Stimulated activated memory B cell treated with anti-CD40 and anti-IgM and Interleukin-4, amounts not matched to agents 10 μg/mL and 1 μg/mL and 100 μg/mL, for 72 hours (primary cell): ENCODE measurements around the gene CTNND1.
"Not testable (repeated sequence)": the region's sequence is repeated elsewhere in the genome, so short reads cannot be mapped to it uniquely, and the experiment has no call there.

Experiments
- ATAC-seq: fragments of 150-1000 bp; cut with Tn5 transposase; 2 replicates; pipeline ENCODE4 v1.10.0; 2021
- H3K27ac Mint-ChIP-seq: one replicate; pipeline ENCODE4 v1.8.0; 2022; ENCODE audit warnings: mild to moderate bottlenecking, mixed read lengths
- H3K27me3 Mint-ChIP-seq: one replicate; pipeline ENCODE4 v1.8.0; 2022; ENCODE audit warnings: mixed read lengths
- H3K36me3 Mint-ChIP-seq: one replicate; pipeline ENCODE4 v1.8.0; 2022; ENCODE audit warnings: mixed read lengths
- H3K4me1 Mint-ChIP-seq: one replicate; pipeline ENCODE4 v1.8.0; 2022; ENCODE audit warnings: mixed read lengths
- H3K4me3 Mint-ChIP-seq: one replicate; pipeline ENCODE4 v1.8.0; 2022; ENCODE audit warnings: mild to moderate bottlenecking, moderate library complexity, mixed read lengths
- H3K9me3 Mint-ChIP-seq: one replicate; pipeline ENCODE4 v1.8.0; 2022; ENCODE audit warnings: mixed read lengths

CTNND1 gene, protein sequence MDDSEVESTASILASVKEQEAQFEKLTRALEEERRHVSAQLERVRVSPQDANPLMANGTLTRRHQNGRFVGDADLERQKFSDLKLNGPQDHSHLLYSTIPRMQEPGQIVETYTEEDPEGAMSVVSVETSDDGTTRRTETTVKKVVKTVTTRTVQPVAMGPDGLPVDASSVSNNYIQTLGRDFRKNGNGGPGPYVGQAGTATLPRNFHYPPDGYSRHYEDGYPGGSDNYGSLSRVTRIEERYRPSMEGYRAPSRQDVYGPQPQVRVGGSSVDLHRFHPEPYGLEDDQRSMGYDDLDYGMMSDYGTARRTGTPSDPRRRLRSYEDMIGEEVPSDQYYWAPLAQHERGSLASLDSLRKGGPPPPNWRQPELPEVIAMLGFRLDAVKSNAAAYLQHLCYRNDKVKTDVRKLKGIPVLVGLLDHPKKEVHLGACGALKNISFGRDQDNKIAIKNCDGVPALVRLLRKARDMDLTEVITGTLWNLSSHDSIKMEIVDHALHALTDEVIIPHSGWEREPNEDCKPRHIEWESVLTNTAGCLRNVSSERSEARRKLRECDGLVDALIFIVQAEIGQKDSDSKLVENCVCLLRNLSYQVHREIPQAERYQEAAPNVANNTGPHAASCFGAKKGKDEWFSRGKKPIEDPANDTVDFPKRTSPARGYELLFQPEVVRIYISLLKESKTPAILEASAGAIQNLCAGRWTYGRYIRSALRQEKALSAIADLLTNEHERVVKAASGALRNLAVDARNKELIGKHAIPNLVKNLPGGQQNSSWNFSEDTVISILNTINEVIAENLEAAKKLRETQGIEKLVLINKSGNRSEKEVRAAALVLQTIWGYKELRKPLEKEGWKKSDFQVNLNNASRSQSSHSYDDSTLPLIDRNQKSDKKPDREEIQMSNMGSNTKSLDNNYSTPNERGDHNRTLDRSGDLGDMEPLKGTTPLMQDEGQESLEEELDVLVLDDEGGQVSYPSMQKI

DNA sequence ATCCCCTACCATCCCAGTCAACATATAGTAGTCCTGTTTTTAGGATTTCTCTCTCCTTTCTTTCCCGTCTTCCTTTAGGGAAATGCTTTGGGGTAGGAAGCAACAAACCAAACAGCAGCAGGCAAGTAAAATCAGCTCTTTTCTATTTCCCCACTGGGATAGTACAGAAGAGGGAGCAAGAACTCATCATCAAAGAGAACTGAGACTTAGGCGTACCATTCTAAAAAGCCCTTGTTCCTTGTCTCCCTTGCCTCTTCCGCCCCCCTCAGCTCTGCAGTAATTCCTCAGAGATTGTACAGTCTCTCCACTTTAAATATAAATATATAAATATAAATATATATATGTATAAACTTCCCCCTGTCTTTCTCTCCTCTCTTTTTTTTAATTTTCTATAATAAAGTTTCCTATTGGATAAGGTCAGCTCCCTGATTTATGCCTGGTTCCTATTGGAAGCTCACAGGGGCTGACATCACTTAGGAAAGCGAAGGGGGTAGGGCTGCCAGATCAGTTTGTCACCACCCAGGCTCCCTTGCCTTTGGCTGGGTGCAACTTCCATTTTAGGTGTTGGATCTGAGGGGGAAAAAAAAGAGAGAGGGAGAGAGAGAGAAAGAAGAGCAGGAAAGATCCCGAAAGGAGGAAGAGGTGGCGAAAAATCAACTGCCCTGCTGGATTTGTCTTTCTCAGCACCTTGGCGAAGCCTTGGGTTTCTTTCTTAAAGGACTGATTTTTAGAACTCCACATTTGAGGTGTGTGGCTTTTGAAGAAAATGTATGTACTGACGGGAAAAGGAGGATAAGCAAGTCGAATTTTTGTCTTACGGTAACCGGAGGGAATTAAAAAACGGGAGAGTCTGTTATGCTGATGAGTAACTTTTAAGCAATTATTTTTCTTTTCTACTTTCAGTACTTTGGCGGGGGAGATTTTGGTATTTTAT lies at the start of gene CTNND1:
TSS of gene CTNND1 (plus strand) at position 502 of the 934 bp plus-strand sequence. CDS start 29,677 bp downstream, outside the sequence.
- Mint-ChIP-seq H3K4me3 (peak within 1 kb of the TSS; percentile 89), H3K9me3 (no peaks in the 10 kb centered on the region), H3K27me3 (no peaks in the 10 kb centered on the region), H3K36me3 (peaks cover 10% of the 10 kb centered on the region), H3K4me1 (peaks cover 26% of the 10 kb centered on the region), H3K27ac (peak within 1 kb of the TSS; percentile 80)
- ATAC-seq = no peak

DNA sequence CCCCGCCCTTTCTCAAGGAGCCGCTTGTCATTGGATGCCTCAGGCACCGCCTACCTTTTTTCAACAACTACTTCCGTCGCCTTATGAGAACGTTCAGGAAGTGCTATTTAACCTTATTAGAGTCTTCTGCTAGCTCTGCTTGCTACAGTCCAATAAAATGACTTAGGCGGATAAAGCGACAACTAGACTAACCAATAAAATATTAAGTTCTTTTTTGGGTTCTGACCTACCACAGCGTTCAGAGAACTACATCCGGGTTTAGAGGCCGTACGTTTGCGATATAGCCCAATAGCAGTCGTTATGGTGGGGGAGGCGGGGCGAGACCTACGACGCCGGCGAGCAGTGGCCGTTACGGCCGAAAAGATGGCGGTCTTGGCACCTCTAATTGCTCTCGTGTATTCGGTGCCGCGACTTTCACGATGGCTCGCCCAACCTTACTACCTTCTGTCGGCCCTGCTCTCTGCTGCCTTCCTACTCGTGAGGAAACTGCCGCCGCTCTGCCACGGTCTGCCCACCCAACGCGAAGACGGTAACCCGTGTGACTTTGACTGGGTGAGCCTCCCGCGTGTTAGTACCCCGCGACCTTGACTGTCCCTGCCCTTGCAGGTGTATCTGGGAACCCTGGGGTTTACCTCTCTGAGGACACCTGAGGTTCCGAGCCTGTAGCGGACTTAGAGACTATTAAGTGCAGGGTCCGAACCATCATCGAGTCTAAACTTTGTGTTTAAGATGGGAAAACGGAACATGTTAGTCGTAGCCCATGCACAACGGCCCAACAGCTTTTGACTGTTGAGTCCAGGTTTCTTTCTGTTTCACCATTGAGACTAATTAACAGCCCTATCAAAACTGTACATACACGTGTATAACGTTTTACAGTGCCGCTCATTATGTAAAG lies 49.1 kb upstream of the CTNND1 start, which contains the start of gene TMX2:
TSS of gene TMX2 (plus strand) at position 338 of the 895 bp plus-strand sequence. CDS start at position 364, 26 bp downstream.
- Mint-ChIP-seq H3K36me3 (peaks cover 26% of the 10 kb centered on the region), H3K27me3 (no peaks in the 10 kb centered on the region), H3K4me3 (peak within 1 kb of the TSS; percentile 94), H3K27ac (peak within 1 kb of the TSS; percentile 92), H3K4me1 (peaks cover 49% of the 10 kb centered on the region), H3K9me3 (no peaks in the 10 kb centered on the region)
- peak; percentile 98 for ATAC-seq

- Mint-ChIP-seq H3K36me3 (peaks cover 31% of the 10 kb centered on the region), H3K4me3 (peak overlapping the region; percentile 94), H3K9me3 (no peaks in the 10 kb centered on the region), H3K27ac (peak overlapping the region; percentile 92), H3K4me1 (peaks cover 44% of the 10 kb centered on the region), H3K27me3 (no peaks in the 10 kb centered on the region)
- no peak for ATAC-seq
These were observed 47.8 kb upstream of the CTNND1 start for GRCh38 chr11:57713835-57714234.

DNA sequence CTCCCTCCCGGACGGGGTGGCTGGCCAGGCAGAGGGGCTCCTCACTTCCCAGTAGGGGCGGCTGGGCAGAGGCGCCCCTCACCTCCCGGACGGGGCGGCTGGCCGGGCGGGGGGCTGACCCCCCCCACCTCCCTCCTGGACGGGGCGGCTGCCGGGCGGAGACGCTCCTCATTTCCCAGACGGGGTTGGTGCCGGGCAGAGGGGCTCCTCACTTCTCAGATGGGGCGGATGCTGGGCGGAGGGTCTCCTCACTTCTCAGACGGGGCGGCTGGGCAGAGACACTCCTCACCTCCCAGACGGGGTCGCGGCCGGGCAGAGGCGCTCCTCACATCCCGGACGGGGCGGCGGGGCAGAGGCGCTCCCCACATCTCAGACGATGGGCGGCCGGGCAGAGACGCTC lies 44.9 kb upstream of the CTNND1 start:
- Mint-ChIP-seq H3K4me1 (peaks cover 19% of the 10 kb centered on the region), H3K36me3 (peaks cover 20% of the 10 kb centered on the region)
- not testable (repeated sequence) for H3K4me3 Mint-ChIP-seq, ATAC-seq, H3K27ac Mint-ChIP-seq, H3K9me3 Mint-ChIP-seq, H3K27me3 Mint-ChIP-seq

GRCh38 chr11:57727185-57727584 lies 34.4 kb upstream of the CTNND1 start:
- no peak for ATAC-seq
- Mint-ChIP-seq H3K9me3 (no peaks in the 10 kb centered on the region), H3K4me3 (no peak overlapping the region), H3K27me3 (no peaks in the 10 kb centered on the region), H3K27ac (peak overlapping the region; percentile 83), H3K36me3 (peaks cover 12% of the 10 kb centered on the region), H3K4me1 (peaks cover 20% of the 10 kb centered on the region)

DNA sequence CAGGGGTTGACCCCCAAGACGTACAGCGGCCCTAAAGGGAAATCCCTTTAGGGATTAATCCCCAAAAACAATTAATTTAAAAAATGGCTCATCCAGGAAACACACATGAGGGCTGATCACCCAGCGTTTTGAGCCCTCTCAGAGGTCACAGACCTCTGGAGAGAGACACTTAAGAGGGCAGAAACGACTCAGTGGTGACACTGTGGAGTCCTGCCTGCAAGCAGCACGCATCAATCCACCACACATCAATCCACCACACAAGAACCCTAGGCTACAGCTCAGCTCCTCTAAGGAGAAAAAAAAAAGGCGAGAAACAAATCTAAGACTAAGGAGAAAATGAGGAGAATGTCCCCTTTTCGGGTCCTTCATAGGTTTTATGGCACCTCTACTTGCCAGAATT lies 32.8 kb upstream of the CTNND1 start:
- Mint-ChIP-seq H3K36me3 (peaks cover 7% of the 10 kb centered on the region), H3K9me3 (no peaks in the 10 kb centered on the region), H3K27me3 (no peaks in the 10 kb centered on the region), H3K4me3 (peak overlapping the region; percentile 28), H3K27ac (peak overlapping the region; percentile 83), H3K4me1 (peaks cover 20% of the 10 kb centered on the region)
- no peak for ATAC-seq

DNA sequence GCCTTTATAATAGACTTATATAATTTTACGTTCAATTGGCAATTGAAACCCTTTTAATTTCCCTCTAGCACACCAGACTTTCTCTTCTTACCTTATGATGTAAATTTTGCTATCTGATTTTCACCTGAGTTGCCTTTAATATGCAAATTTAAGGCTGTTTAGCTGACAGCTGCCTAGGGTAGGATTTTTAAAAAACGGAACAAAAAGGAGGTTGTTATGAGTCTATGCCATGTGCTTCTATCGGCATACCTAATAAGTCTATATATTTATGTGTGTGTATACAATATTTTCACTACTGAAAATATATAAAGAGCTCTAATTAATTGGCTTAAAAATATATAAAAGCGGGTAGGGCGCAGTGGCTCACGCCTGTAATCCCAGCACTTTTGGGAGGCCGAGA lies 32.1 kb upstream of the CTNND1 start:
- peaks cover 7% of the 10 kb centered on the region for H3K36me3 Mint-ChIP-seq
- ATAC-seq = peak; percentile 72
- peak overlapping the region; percentile 83 for H3K27ac Mint-ChIP-seq
- no peaks in the 10 kb centered on the region for H3K9me3 Mint-ChIP-seq
- H3K4me1 Mint-ChIP-seq = peaks cover 20% of the 10 kb centered on the region
- no peaks in the 10 kb centered on the region for H3K27me3 Mint-ChIP-seq
- H3K4me3 Mint-ChIP-seq = no peak overlapping the region

DNA sequence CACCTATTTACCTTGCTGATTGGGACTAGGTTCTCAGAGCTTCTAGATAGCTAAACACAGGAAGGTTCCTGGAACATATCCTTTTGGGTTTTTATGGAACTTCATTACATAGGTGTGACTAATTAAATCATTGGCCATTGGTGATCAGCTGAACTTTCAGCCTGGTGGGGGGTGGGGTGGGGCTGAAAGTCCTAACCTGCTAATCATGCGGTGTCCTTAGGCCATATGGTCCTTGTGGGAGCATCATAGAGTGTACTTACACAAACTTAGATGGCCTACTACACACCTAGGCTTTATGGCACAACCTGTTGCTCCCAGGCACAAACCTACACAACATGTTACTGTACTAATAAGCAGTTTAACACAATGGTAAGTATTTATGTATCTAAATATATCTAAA lies 28.9 kb upstream of the CTNND1 start:
- H3K4me1 Mint-ChIP-seq = peaks cover 21% of the 10 kb centered on the region
- no peak for ATAC-seq

DNA sequence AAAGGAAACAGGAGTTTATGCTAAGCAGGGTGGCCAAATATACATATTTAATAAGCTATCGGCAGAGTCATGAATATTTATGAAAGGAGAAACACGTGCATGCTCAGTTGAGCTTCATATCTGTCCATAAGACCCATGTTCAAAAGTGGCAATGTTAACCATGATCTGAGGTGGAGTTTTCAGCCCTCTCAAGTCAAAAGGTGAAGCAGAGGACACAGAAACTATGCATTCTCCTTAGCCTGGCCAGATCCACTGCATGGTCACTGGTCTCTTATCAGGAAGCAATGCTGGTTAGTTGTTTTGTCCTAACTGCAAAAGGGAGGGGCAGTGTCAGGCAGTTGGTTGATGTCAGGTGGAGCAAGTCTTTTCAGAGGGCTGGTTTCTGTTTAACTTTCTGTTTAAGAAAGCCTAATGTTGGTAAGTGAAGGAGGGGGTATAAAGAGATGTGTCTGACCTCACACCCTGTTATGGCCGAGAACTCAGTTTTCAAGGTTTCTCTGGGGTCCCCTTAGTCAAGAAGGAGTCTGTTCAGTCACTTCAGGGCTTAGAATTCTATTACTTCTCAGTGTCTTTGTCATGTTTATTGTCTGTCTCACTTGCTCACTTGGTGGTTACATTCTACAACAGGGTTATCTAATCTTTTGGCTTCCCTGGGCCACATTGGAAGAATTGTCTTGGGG lies 25.8 kb upstream of the CTNND1 start:
- Mint-ChIP-seq H3K27ac (no peak overlapping the region), H3K9me3 (no peaks in the 10 kb centered on the region), H3K4me1 (peaks cover 5% of the 10 kb centered on the region), H3K27me3 (no peaks in the 10 kb centered on the region), H3K36me3 (peaks cover 15% of the 10 kb centered on the region), H3K4me3 (no peak overlapping the region)
- no peak for ATAC-seq

More for the DNA sequence above, 28.9 kb upstream of the CTNND1 start:
- Mint-ChIP-seq H3K4me3 (no peak overlapping the region), H3K9me3 (no peaks in the 10 kb centered on the region), H3K27ac (no peak overlapping the region), H3K36me3 (peaks cover 6% of the 10 kb centered on the region), H3K27me3 (no peaks in the 10 kb centered on the region)

DNA sequence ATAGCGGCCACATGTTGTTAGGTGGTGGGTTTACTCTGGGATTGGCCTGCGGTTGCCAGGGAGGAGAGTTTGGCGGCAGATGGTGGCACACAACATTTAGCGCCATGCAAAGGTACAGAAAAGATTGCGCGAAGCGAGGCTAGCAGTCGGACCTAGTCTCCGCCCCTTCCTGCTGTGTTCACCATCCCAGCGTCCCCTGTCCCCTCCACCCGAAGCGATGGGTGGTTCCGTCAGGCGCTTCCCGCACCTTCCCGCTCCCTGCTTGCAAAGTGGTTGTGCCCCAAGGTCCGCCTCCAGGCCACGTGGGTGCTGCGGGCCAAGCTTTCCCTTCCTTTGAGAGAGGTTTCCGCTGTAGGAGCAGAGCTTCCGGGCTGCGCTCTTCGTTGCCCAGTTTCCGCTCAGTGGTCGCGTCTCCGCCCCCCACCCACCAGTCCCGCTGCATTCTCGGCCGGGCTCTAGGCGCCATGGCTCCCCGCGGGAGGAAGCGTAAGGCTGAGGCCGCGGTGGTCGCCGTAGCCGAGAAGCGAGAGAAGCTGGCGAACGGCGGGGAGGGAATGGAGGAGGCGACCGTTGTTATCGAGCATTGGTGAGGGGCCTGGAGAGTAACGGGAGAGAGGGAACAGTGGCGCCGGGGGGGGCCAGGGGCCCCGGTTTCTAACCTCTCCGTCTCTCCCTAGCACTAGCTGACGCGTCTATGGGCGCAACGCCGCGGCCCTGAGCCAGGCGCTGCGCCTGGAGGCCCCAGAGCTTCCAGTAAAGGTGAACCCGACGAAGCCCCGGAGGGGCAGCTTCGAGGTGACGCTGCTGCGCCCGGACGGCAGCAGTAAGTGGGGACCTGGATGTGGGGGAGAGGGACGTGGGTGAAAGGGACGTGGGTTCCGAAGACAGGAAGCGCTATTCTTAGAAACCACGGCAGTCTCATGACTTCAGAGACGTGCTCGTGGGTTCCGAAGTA lies 20.2 kb upstream of the CTNND1 start, which contains the start of gene SELENOH:
TSS of gene SELENOH (plus strand) at position 360 of the 955 bp plus-strand sequence. CDS start at position 465, 105 bp downstream.
- no peaks in the 10 kb centered on the region for H3K27me3 Mint-ChIP-seq
- H3K4me1 Mint-ChIP-seq = peaks cover 35% of the 10 kb centered on the region
- peak within 1 kb of the TSS; percentile 98 for H3K27ac Mint-ChIP-seq
- H3K4me3 Mint-ChIP-seq = peak within 1 kb of the TSS; percentile 95
- no peaks in the 10 kb centered on the region for H3K9me3 Mint-ChIP-seq
- H3K36me3 Mint-ChIP-seq = peaks cover 58% of the 10 kb centered on the region
- ATAC-seq = peak; percentile 95

DNA sequence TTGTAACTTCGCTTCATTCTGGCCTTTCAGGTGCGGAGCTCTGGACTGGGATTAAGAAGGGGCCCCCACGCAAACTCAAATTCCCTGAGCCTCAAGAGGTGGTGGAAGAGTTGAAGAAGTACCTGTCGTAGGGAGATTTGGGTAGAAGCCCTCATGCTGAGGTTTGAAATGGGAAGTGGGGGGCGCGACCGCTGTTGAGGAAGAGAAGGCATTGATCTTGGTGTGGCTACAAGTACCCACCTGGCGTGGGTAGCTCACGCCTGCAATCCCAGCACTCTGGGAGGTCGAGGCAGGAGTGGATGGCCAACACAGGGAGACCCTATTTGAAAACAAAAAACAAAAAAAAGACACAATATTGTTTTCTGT lies 19.5 kb upstream of the CTNND1 start:
- H3K4me3 Mint-ChIP-seq = peak overlapping the region; percentile 95
- peaks cover 65% of the 10 kb centered on the region for H3K36me3 Mint-ChIP-seq
- ATAC-seq = no peak
- no peaks in the 10 kb centered on the region for H3K27me3 Mint-ChIP-seq
- H3K27ac Mint-ChIP-seq = peak overlapping the region; percentile 98
- H3K4me1 Mint-ChIP-seq = peaks cover 34% of the 10 kb centered on the region
- no peaks in the 10 kb centered on the region for H3K9me3 Mint-ChIP-seq

DNA sequence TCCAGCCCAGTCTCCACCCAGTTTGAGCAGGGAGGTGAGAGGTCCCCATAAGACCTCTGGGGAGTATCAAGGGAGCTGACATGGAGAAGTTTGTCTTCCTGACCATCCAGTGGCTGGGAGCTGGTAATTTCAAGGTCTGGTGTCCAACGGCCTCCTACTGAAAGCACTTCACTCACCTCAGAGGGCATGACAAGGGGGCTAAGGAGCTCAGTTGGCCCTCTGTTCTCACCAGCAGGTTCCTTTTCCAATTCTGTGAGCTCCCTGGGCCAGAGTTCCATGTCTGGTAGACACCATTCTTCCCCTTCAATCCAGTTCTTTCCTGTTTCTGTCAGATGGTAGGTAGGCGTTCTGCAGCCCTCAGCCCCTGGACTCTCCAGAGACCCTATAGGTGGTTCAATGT lies 17.2 kb upstream of the CTNND1 start:
- Mint-ChIP-seq H3K9me3 (no peaks in the 10 kb centered on the region), H3K4me3 (no peak overlapping the region), H3K27ac (peak overlapping the region; percentile 14), H3K27me3 (no peaks in the 10 kb centered on the region), H3K36me3 (peaks cover 63% of the 10 kb centered on the region), H3K4me1 (peaks cover 34% of the 10 kb centered on the region)
- ATAC-seq = no peak
